Omental fat pad (tissue), 4 donors: ENCODE measurements around the gene RIPK1. TPM values are rescaled to one million over a fixed set of nuclear protein-coding genes. Genes with fewer than 3 reads are reported as not detected.
"Not testable (repeated sequence)": the region's sequence is repeated elsewhere in the genome, so short reads cannot be mapped to it uniquely, and the experiment has no call there.

Experiments
- ATAC-seq: fragments of 150-250 bp; one replicate; pipeline ENCODE4 v1.9.1; 2016; ENCODE audit warnings: mild to moderate bottlenecking, moderate library complexity; ENCODE audit not compliant: low FRiP score
- DNase-seq: peaks from one replicate; pipeline ENCODE4 v3.0.0-alpha.2; 2019; ENCODE audit warnings: low spot score
- total RNA-seq, 4 donors: library from RNA; depleted of rRNA; stranded (reverse); fragments of >200 nt; gene quantifications; one replicate each; pipeline ENCODE4 v1.1.0, GENCODE V29; 2016
- TF ChIP-seq, protein P1 (sequence below), 3 donors: fragments of 450-650 bp; IDR thresholded peaks; one replicate each; pipeline ENCODE4 v1.5.1; 2016 to 2017; ENCODE audit warnings: antibody characterized with exemption in 3 of 3, mild to moderate bottlenecking in 3 of 3, moderate library complexity in 2 of 3

The RIPK1 gene
- total RNA-seq, 4 donors from 2014 or later = 29.6 to 47.0 (median 31.1) TPM

DNA sequence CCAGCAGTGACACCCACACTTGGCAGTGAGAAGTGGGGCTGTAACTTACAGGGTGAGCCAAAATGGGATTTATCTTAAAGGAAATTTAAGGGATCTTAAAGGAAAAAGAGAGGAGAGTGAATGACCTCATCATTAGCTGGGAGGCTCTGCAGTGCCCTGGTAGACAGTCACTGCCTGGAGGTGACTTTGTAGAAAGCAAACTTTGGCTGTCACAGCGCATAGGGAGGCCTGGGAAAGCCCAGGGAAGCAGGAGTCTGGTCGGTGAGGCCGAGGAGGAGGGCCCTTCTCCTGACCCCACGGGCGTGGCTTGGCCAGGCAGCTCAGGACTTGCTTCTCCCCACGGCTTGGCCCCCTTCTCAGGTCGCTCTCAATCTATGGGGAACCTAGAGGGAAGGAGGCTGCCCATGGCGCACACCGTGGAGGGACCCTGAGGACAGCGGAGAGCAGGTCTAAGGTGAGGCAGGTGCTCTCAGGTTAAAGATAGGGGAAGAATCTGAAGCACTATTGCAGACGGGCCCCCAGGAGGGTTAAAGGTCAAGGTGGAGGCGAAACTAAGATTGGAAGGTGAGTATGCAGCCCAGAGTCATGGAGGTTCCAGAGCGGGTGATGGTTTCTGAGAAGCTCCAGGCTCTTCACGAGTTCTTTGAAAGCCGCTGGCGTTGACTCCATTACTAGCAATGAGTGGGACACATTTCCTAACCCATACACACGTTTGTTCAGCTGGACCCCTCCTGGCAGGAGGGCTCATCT is 15.6 kb upstream of the RIPK1 start:
- TF ChIP-seq, protein P1, sequence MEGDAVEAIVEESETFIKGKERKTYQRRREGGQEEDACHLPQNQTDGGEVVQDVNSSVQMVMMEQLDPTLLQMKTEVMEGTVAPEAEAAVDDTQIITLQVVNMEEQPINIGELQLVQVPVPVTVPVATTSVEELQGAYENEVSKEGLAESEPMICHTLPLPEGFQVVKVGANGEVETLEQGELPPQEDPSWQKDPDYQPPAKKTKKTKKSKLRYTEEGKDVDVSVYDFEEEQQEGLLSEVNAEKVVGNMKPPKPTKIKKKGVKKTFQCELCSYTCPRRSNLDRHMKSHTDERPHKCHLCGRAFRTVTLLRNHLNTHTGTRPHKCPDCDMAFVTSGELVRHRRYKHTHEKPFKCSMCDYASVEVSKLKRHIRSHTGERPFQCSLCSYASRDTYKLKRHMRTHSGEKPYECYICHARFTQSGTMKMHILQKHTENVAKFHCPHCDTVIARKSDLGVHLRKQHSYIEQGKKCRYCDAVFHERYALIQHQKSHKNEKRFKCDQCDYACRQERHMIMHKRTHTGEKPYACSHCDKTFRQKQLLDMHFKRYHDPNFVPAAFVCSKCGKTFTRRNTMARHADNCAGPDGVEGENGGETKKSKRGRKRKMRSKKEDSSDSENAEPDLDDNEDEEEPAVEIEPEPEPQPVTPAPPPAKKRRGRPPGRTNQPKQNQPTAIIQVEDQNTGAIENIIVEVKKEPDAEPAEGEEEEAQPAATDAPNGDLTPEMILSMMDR (IDR thresholded peaks at IDR 0.05) = no peak
- ATAC-seq (no peak), DNase-seq (no peak)

- DNase-seq = no peak
- ATAC-seq = no peak
- TF ChIP-seq, protein P1 (IDR thresholded peaks at IDR 0.05) = no peak
Measured at GRCh38 chr6:3053231-3053508, 15.1 kb upstream of the RIPK1 start.

DNA sequence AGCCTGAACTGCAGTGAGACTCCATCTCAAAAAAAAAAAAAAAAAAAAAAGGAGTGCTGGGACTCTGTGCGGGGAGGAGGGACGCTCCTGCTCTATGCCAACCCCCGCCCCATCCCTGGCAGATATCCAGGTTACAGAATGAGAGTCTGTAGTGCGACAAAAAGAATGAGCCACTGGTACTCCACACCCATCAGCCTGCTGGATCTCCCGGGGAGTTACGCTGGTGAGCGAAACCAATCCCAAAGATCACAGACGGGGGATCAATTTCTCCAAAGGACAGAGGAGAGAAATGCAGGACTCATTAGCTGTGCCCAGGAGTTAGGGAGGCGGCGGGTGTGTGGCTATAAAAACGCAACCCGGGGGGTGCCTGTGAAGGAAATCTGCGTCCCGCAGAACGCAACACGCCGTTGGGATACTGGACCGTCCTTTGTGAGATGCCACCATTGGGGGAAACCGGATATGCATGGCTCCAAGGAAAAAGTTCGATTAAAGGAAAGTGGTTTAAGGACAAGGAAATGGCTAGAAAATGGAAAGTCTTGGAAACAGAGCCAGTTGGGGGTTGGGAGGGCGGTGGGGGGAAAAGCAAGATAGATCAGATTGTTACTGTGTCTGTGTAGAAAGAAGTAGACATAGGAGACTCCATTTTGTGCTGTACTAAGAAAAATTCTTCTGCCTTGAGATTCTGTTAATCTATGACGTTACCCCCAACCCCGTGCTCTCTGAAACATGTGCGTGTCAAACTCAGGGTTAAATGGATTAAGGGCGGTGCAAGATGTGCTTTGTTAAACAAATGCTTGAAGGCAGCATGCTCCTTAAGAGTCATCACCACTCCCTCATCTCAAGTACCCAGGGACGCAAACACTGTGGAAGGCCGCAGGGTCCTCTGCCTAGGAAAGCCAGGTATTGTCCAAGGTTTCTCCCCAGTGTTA is 13.8 kb upstream of the RIPK1 start:
- not testable (repeated sequence) for ATAC-seq, DNase-seq

DNA sequence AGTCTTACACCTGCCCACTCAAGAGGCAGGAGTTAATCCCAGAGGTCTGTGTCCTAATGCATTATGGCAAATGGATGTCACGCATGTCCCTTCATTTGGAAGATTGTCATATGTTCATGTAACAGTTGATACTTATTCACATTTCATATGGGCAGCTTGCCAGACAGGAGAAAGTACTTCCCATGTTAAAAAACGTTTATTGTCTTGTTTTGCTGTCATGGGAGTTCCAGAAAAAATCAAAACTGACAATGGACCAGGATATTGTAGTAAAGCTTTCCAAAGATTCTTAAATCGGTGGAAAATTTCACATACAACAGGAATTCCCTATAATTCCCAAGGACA is 13.2 kb upstream of the RIPK1 start:
- not testable (repeated sequence) for DNase-seq, ATAC-seq

- DNase-seq (no peak), ATAC-seq (no peak)
- TF ChIP-seq, protein P1 (IDR thresholded peaks at IDR 0.05) = no peak
Measured at GRCh38 chr6:3057063-3057770, 11.1 kb upstream of the RIPK1 start.

GRCh38 chr6:3058957-3059356 is 9.3 kb upstream of the RIPK1 start:
- DNase-seq (no peak), ATAC-seq (no peak)
- TF ChIP-seq, protein P1 (IDR thresholded peaks at IDR 0.05) = no peak

- DNase-seq, ATAC-seq: not testable (repeated sequence)
Measured at GRCh38 chr6:3060092-3060491, 8.2 kb upstream of the RIPK1 start.

DNA sequence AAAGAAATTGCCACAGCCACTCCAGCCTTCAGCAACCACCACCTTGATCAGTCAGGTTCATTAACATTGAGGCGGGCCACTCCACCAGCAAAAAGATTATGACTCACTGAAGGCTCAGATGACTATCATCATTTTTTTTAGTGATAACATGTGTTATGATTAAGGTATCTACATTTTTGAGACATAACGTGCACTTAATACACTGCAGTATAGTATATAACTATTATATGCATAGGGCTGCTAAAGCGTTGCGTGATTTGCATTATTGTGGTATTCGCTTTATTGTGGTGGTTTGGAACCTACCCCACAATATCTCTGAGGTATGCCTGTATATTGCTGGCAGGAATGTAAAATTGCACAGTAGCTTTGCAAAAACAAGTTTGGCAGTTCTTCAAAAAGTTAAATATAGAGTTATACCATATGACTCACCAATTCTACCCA is 6.8 kb upstream of the RIPK1 start:
- no peak for ATAC-seq
- no peak for DNase-seq

DNA sequence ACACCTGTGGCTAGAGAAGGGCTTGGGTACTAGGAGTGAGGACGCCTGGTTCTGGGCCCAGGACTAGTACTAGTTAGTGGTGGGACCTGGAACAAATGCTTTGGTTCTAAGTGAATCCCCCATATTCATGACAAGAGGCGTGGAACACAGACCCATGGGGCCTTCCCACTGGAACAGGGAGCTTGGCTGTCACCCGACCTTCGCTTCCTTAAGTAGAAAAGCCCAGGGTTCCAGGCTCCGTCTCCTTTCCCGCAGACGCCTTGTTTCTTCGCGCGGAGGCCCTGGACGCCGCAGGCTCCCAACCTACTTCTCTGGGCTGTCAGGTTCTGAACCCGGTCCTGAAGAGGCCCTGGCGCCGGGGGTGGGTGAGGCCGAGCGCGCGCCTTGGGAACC is 5.0 kb upstream of the RIPK1 start:
- not testable (repeated sequence) for DNase-seq
- ATAC-seq = peak; percentile 1

More for the DNA sequence above, 6.8 kb upstream of the RIPK1 start:
- TF ChIP-seq, protein P1 (IDR thresholded peaks at IDR 0.05) = no peak
